HPDE6-E6E7 (cell line): ENCODE measurements around the gene SNCA.
A peak's percentile ranks its signal among the peaks of the same experiment; 100 is the strongest.

Experiments
- DNase-seq: peaks from one replicate; pipeline ENCODE4 v3.0.0; 2011; ENCODE audit warnings: missing footprints; ENCODE audit errors: extremely low spot score

SNCA gene

DNA sequence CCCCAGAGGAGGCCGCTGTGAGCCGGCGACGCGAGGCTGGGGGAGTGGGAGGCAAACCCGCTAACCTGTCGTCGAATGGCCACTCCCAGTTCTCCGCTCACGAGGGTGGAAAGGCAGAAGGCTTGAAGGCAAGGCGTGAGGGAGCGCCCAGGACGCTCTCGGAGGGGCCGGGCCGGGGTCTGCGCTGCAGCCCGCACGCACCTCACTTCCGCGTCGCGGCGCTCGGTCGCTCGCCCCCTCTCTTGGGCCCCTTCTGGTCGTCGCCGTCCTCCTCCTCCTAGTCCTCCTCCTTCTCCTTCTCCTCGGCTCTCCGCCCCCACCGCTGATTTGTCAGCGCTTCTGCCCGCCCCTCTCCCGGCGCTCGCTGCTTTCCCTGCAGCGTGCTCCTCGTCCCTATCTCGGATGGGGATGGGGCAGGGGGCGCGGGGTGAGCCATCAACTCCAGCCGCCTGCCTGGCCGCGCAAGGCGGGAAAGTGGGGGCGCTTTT is at the start of gene SNCA:
SNCA (minus strand) TSS at position 265 of the 488 bp plus-strand sequence. CDS start 1,494 bp downstream, outside the sequence.
- DNase-seq, result peak; percentile 58

DNA sequence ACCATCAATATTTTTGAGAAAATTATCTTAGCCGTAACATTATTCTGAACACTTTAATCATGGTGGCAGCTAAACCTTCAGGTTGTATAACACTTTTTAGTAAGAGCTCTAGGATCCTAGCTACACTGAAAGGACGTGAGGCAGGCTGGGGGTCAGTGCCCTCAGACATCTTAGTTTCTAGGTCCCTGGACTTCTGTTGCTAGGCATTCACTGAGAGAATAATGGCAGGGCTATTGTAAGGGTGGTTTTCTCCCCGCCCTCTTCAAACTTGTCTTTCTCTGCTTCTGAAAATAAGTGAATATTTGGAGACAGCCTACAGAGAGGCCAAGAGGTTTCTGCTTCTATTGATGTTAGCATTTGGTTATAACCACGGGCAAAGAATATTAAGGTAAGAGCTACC is 42.3 kb upstream of the SNCA start:
- DNase-seq, result no peak

DNA sequence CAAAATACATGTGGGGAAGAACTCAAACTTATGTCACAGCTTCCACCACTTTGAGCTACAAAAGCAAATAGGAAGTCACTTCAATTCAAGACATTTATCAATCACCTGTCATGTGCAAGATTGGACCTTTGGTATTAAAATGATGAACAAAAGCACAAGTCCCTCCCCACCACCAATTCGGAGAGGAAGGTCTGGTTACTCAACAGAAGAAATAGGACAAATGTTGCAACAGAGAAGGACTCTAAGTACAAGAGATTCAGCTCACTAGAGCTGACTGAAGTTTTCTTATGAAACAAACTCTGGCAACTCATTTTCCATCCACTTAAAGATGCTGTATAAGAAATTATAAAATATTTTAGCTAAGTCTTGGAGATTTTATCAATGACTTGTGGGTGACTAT is 41.6 kb upstream of the SNCA start:
- DNase-seq, result no peak

DNA sequence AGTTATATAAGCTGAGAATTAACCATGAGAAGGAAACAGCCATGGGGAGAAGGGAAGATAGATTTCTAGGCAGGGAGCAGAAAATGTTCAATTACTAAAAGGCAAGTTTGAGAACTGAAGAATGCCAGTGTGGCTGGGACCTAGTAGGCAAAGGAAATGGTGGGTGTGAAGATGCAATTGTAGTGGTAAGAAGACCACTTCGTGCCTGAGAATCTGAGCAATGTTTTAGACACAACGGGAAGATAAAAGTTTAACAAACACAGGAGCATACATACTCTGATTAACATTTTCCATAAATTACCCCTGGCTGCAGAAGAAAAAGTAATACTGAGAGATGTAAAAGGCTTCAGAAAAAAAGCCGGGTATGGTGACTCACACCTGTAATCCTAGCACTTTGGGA is 39.6 kb upstream of the SNCA start:
- DNase-seq, result no peak

DNA sequence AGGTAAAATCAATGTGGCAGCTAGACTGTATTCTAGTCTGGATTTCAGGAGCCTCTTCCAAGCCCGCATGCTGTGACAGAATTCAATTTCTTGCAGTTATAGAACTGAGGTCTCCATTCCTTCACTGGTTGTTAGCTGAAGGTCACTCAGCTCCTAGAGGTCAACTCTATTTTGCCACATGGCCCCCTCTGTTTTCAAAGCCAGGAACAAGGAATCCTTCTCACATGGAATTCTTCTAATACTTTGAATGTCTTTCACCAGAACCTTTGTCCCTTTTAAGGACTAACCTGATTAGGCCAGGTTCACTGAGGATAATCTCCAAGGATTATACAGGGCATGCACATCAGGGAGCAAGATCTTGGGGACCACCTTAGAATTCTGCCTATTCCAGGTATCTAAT is 34.2 kb upstream of the SNCA start:
- DNase-seq, result no peak

DNA sequence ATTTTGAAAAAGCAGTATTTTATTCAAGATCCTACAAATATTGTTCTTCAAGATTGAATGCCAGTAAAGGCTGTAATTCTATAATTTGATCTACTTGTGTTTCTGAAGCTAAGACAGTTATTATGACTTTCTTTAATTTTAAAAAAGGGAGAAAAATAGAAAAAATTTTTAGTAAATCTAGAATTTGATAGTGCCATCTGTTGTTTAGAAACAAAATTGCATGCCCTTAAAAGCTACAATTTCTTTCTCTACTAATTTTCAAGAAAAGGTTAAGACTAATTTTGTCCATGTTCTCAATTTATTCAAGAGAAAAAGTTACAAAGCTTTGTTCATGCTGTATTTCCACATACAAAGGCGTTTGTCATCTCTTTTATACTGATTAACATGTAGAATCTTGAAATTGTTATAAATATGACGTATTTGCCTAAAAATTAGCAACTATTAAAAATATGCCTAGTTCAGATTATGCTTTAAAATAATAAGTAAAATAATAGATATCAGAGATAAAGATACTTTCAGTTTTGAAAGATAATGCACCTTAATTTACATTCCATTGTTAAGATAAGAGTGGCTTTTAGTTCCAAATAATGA is 32.1 kb upstream of the SNCA start:
- no peak for DNase-seq

DNA sequence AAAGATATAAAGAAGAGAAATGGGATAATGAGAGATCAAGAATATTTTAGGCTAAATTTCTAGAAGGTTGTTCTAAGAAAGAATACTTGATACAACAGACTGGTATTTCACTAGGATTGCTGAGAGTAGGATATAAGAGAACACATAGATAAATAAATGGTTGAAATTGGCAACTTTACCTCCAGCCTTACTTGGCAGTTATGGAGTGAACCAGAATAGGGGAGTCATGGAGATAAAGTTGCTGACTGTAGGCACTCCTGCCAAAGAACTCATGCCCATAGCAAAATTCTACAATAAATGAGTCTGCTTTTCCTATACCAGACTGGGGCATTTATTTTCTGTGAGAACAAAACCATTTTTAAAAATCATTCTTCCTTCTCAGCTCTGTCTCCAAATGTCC is 31.3 kb upstream of the SNCA start:
- DNase-seq, result no peak

DNA sequence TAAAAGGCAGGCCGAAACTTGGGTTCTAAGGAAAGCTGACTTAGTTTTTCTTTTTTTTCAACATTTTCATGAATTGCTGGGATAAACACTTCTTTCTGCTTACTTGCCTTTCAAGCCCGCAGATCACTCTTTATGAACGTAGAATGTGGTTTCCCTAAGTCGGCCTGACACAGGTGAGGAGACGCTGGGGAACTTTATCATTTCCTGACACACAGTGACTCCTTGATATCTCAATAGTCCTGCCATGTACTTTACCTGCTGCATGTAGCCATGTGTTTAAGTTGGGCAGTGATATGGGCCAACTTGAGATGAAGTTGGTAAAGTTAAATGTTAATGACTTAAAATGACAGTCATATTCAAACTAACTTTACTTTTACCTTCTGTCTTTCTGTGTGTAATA is 26.6 kb upstream of the SNCA start:
- no peak for DNase-seq

DNA sequence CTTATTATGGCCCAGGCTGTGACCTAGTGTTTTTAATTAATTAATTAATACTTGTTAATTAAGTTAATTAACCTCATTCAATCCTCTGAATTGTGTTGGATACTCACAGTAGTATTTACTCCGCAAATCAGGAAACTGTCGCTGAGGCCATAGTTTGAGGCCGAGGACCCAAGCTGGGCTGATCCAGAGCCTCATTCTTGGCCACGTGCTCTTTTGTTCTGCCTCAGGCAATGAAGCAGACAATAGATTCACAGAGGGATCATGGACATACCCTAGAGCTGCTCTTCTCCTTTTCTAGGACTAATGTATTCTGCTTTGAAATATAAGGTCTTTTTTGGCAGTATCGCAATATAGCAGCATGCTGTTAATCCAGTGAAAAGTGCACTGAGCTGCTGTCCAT is 24.0 kb upstream of the SNCA start:
- DNase-seq, result no peak

DNA sequence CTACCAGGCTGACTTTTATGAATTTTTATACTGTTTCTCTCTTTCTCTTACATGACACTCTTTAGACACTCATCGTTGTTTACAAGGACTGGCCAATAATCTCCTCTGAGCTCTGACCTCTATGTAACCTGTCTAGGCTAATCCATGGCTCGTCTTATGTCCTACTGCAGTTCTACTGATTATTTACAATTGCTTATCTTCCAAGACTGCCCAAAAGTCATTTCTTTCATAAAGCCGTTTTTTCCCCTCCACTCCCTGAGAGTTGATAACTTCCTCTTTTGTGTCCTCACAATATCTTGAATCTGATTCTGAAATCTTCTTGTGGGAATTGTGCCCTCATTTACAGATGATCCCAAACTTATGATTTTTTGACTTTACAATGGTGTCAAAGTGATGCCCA is 18.3 kb upstream of the SNCA start:
- DNase-seq, result no peak

DNA sequence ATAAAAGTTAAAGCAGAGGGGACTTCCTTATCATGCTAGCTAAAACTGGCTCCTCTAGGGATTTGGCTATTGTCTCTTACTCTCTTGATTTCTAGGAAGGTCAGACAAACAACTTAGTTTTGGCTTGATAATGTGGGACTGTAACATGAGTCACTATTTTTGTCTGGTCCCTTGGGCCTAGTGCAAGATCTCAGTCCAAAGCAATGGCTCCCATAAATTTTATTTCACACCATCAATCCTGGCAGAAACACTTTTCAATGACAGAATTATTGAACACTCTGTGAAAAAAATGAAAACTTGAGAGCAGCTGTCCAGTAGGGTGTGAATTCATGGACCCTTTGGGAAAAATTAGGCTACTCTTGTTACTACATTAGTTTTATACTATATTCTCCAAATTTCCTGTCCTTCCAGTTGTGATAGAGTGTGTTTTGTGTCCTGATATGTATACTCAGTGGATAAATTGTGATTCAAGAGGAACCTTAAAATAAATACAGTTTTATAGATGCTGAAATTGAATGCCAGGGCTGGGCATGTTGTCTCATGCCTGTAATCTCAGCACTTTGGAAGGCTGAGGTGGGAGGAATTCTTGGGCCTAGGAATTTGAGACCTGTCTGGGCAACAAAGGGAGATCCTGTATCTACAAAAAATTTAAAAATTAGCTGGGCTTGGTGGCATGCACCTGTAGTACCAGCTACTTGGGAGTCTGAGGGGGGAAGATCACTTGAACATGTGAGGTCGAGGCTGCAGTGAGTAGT is 10.8 kb upstream of the SNCA start:
- no peak for DNase-seq

DNA sequence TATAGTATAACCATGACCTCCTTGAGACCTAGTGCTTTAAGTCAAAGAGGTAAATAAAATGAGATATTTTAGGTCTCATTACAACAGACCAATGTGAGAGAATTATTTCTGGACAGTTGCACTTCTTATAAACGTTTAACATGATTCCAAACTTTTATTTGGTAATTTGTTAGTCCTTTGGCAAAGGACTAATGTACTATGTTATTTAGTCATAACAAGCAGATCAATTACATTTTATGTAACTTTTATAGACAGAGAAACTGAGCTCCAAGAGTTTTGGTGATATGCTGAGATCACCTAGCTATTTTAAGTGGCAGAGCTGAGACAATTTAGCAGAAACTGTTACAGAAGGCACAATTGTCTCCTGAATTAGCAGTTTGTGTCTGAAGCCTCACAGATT is 2.6 kb upstream of the SNCA start:
- no peak for DNase-seq

DNA sequence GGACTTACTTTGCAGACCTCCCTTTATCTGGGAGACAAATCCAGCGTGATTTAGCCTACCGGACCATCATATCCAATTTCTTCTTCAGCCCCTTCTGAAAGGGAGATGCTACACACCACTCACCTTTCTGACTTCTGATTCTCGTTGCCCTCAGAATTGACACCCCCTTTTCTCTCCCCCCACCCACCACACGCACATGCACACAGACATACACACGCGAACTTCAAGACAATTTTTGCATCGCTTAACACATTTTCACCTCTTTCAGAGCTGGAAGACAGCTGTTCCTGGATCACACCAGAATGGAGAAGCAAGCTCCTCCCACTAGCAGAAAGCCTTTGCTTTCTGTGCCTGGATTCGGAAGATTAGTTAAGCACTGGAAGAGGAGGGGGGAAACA is 1.0 kb upstream of the SNCA start:
- DNase-seq, result no peak

DNA sequence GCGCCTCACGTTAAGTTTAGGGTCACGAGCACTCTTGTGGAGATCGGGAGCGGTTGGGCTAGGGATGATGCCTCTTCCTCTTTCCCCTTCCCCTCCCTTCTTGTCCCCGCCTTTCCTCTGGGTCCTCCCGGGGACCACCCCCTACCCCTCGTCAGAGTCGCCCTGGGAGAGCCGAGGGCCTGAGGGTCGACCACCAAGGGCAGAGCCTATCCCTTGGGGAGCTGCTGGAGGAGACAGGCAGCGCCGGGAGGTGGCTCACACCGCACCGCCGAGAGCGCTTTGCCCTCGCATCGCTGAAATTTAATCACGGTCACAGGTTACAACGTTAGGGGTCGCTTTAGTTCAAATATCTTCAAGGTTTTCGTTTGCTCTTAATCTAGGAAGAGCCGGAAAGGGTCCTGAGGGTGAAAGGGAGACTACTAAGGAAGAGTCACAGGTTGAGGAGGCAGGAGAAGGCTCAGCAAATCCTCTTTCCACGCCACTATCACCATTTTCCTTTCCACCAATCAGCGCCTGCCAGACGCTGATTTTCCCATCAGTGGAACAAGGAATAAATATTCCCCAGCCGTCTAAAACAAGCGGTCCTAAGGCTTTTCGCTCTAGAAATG is 528 bp upstream of the SNCA start:
- peak; percentile 34 for DNase-seq

DNA sequence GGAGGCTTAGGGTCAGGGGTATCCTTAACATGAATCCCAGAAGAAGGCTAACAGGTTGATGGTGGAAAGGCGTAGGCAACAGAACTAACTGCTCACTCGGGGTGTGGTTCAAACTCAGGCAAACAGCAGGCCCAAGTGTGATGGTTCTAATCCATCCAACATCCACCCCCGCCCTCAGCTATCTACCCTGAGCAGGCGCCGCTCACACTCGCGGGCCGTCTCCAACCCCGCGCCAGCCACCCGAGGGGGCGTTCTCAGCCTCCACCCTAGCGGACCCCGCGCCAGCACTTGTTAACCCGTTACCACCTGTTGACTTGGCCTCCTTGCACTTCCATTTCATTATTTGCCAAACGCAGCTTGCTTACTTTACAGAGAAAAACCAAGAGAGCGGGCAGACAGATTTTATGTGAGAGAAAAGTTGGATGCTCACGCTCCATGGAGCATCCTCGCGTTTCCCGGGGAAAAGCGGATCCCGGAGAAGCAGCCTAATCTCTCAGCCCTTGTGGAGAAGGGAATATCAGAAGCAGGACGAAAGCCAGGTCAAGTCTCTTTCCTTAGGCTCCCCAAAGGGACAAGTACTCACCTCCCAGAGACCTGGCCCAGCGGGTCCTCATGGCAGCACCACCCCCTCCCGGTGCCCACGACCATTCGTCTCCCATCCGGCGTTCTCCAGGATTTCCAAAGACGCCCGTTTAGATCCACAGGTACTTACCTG is 773 bp downstream of the SNCA start:
- no peak for DNase-seq

DNA sequence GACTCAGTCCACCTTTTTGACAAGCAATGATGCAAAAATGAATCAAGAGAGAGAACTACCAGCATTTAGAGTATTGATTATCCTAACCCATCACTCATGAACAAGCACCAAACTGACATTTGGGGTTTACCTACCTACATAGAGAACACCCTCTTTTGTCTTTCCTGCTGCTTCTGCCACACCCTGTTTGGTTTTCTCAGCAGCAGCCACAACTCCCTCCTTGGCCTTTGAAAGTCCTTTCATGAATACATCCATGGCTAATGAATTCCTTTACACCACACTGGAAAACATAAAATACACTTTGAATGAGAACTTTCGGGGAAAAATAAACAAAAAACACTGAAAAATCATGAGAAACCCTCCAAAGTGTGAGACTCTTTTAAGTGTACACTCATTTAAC is 1.5 kb downstream of the SNCA start:
- no peak for DNase-seq

DNA sequence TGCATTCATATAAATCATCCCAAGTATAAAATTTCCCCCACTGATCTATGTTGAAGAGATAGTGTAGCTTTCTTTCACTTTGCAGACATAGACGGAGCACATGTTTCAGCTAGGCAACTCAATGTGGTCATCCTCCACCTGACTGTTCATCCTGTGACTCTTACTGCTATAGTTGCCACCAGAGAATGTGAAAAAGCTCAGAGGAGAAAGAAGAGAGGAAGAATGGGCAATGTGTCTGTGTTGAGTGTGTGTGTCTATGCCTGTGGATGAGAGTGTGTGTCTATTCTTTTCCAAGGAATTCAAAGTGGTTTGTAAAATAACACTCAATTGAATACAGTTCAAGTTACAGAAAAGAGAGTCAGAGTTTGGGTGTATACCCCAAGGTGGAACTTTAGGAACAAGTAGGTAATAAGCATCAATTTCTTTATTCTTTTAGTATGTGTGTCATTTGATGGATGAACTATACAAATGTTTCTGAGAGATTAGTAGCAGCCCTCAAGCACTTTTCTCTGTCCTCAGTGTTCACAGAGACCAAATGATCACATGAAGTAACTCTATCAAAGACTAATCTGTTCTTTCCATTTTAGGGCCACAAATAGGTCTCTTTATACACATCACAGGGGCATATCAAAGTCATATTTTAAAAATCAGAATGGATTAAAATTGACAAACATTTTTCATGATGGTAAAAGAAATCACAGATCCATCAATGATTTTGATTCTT is 2.3 kb downstream of the SNCA start:
- DNase-seq, result no peak

DNA sequence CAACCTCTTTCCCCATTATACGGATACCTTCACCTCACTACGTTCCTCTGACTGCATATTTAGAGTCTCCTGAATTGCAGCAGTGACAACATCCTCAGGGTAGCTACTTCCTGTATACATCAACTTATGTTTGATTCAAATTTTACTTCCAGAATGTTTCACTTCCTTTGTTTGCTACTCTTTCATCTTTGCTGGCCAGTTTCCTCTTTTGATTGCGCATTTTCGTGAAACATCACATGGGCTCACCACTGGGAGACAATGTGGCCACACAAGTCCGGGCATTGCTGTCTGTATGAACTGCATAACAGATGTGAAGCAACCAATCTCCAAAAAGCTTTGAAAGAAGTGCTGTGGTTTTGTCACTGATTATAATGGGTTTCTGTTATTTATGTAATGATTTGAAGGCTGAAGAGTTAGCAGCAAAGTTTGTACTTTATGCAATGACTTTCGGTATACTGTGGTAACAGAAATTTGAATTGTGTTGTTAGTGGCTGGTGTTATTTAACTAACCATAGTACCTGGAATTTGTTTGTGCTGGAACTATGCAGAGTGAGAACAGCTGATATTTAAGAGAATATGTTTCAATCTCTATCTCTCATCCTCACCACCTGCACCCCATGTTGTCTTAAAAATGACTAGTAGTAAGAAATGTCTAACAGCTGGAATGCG is 7.4 kb downstream of the SNCA start:
- no peak for DNase-seq

DNA sequence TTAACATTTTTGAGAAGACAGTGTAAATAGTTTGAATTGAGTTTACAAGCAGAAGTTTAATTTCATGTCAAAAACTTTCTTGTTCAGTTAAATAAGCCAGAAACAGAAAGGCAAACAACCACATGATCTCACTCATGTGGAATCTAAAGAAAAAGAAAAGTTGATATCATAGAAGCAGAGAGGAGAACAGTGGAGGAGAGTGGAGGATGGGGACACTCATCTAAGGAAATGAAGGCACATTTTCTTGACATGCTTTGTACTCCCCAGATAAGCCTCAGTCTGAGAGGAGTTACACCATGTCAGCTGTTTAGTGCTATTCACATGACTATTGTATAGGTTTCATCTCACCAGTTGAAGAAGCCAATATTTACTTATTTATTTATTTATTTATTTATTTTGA is 13.5 kb downstream of the SNCA start:
- no peak for DNase-seq

DNA sequence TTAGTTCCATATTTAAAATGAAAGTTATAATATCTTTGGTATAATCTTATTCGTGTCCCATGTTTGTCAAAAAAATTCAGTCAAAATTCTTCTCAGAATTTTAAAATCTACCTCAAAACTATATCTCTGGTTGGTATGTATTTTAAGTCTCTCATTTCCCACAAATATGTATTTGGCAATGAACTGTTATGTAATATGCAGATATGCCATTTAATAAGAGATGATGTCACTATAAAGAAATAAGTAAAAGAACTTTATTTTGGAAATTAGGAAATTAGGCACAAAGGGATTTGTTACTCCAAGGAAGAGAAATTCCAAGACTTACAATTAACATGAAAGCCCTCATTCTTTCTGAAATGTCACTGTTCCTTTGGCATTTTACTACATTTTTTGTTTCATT is 15.3 kb downstream of the SNCA start:
- DNase-seq, result no peak

DNA sequence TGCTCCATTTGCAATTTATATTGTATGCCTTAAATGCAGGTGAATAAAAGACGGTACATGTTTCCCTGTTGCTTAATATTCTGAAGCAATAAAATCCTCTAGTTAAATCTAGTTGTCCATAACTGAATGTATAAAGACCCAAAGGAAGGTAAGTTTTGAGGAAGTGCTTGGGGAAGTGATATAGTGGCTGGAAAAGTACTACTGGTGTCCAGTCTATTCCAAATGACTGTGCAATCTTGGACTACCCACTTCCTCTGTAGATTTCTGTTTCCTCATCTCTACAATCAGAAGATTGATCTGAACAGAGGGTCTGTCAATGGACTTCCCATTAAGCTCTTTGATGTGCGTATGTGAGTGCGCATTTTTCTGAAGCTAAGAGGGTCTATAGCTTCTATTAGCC is 17.0 kb downstream of the SNCA start:
- no peak for DNase-seq
